Skeletal muscle tissue (tissue), 5 donors: ENCODE data around the gene NDUFB11. TPM values are rescaled to one million over a fixed set of nuclear protein-coding genes. Genes with fewer than 3 reads are reported as not detected.

ENCODE experiments used
- H3K27ac ChIP-seq: one replicate; pipeline ENCODE4 v1.7.0; 2013; ENCODE audit warnings: mild to moderate bottlenecking, low read depth, low read length, inconsistent platforms
- H3K27me3 ChIP-seq, 3 donors: one replicate each; pipeline ENCODE4 v1.7.0; 2013; ENCODE audit warnings: low read length in 3 of 3; ENCODE audit not compliant: control insufficient read depth in 3 of 3, insufficient read depth in 3 of 3
- H3K36me3 ChIP-seq, 3 donors: one replicate each; pipeline ENCODE4 v1.7.0; 2013; ENCODE audit warnings: low read length in 3 of 3; ENCODE audit not compliant: control insufficient read depth in 3 of 3, insufficient read depth in 3 of 3
- H3K4me1 ChIP-seq, 3 donors: one replicate each; pipeline ENCODE4 v1.7.0; 2013; ENCODE audit warnings: low read length in 3 of 3, mild to moderate bottlenecking in 3 of 3; ENCODE audit not compliant: control insufficient read depth in 3 of 3, insufficient read depth in 3 of 3
- H3K4me3 ChIP-seq, 3 donors: one replicate each; pipeline ENCODE4 v1.7.0; 2013; ENCODE audit warnings: low read length in 3 of 3
- H3K9ac ChIP-seq, 3 donors: one replicate each; pipeline ENCODE4 v1.7.0; 2013; ENCODE audit warnings: low read length in 3 of 3, mild to moderate bottlenecking in 3 of 3, moderate library complexity in 2 of 3, low read depth in 1 of 3
- H3K9me3 ChIP-seq, 3 donors: one replicate each; pipeline ENCODE4 v1.7.0; 2013; ENCODE audit warnings: low read length in 3 of 3; ENCODE audit not compliant: control insufficient read depth in 3 of 3
- small RNA-seq: library from RNA; depleted of rRNA; stranded (forward); fragments of <200 nt; gene quantifications from one replicate; pipeline ENCODE3, GENCODE V24; 2014
- total RNA-seq: library from RNA; depleted of rRNA; stranded (reverse); fragments of >200 nt; gene quantifications from one replicate; pipeline ENCODE4 v1.2.3, GENCODE V29; 2014
- donor health status: Osteomylitis.

NDUFB11 gene
- total RNA-seq, 1 donor from 2014 or later, result 75.2 TPM

- no peaks in the 10 kb centered on the region for H3K4me1 ChIP-seq
- H3K27ac ChIP-seq, result no peak overlapping the region
- H3K36me3 ChIP-seq, result peaks cover 0 to 9% (median 0%) of the 10 kb centered on the region in 3 donors
- no peaks in the 10 kb centered on the region for H3K27me3 ChIP-seq
- H3K4me3 ChIP-seq, result no peak overlapping the region
- no peak overlapping the region for H3K9ac ChIP-seq
- no peaks in the 10 kb centered on the region for H3K9me3 ChIP-seq
Measured at GRCh38 chrX:47098338-47099094, 46.0 kb downstream of the NDUFB11 start.

- peaks cover 0 to 9% (median 0%) of the 10 kb centered on the region in 3 donors for H3K36me3 ChIP-seq
- H3K27me3 ChIP-seq, result no peaks in the 10 kb centered on the region
- H3K9ac ChIP-seq, result no peak overlapping the region
- no peak overlapping the region for H3K27ac ChIP-seq
- H3K9me3 ChIP-seq, result no peaks in the 10 kb centered on the region
- no peak overlapping the region for H3K4me3 ChIP-seq
- no peaks in the 10 kb centered on the region for H3K4me1 ChIP-seq
Measured at GRCh38 chrX:47097018-47097417, 47.5 kb downstream of the NDUFB11 start.

GRCh38 chrX:47093860-47094259 lies 50.6 kb downstream of the NDUFB11 start:
- Histone ChIP-seq H3K27ac (no peak overlapping the region), H3K9me3 (no peaks in the 10 kb centered on the region), H3K4me1 (no peaks in the 10 kb centered on the region), H3K27me3 (no peaks in the 10 kb centered on the region), H3K9ac (no peak overlapping the region), H3K36me3 (no peaks in the 10 kb centered on the region), H3K4me3 (no peak overlapping the region)

- no peak overlapping the region for H3K9ac ChIP-seq
Measured at GRCh38 chrX:47093248-47093647, 51.3 kb downstream of the NDUFB11 start.

More at GRCh38 chrX:47093248-47093647, 51.3 kb downstream of the NDUFB11 start:
- H3K4me3 ChIP-seq, result no peak overlapping the region
- H3K36me3 ChIP-seq, result peaks cover 0 to 1% (median 0%) of the 10 kb centered on the region in 3 donors
- no peaks in the 10 kb centered on the region for H3K27me3 ChIP-seq
- H3K27ac ChIP-seq, result no peak overlapping the region
- no peaks in the 10 kb centered on the region for H3K9me3 ChIP-seq
- no peaks in the 10 kb centered on the region for H3K4me1 ChIP-seq

Small RNA genes lying within 50 kb of the gene (small RNA-seq; reads per million reads assigned to genes)
- gene RNU12-2P, result 1.2 reads per million, percentile 81 among the genes with 10 or more reads in this experiment

Other genes with a start within 250 kb of the NDUFB11 start
- gene JADE3, start 232.3 kb downstream of the NDUFB11 start, total RNA-seq, result 5.2 TPM
- gene RGN, start 66.3 kb downstream of the NDUFB11 start, total RNA-seq, result 3.1 TPM
- 30.8 TPM for gene RBM10, start 519 bp upstream of the NDUFB11 start, total RNA-seq
- 57.4 TPM for gene UBA1, start 49.1 kb upstream of the NDUFB11 start, total RNA-seq
- 38.6 TPM for gene CDK16, start 74.0 kb upstream of the NDUFB11 start, total RNA-seq
- 61.1 TPM for gene USP11, start 88.3 kb upstream of the NDUFB11 start, total RNA-seq
- 0.52 TPM for gene ZNF157, start 225.9 kb upstream of the NDUFB11 start, total RNA-seq